HG02759 (cell line): ENCODE results near the gene PIK3R1.
"Not testable (repeated sequence)": the region's sequence is repeated elsewhere in the genome, so short reads cannot be mapped to it uniquely, and the experiment has no call there.

Source experiments
- ATAC-seq: cut with Tn5 transposase; IDR thresholded peaks from one replicate; pipeline ENCODE4 v1.9.1; 2021; ENCODE audit warnings: mild to moderate bottlenecking, moderate library complexity; ENCODE audit not compliant: unreplicated experiment

Gene PIK3R1

DNA sequence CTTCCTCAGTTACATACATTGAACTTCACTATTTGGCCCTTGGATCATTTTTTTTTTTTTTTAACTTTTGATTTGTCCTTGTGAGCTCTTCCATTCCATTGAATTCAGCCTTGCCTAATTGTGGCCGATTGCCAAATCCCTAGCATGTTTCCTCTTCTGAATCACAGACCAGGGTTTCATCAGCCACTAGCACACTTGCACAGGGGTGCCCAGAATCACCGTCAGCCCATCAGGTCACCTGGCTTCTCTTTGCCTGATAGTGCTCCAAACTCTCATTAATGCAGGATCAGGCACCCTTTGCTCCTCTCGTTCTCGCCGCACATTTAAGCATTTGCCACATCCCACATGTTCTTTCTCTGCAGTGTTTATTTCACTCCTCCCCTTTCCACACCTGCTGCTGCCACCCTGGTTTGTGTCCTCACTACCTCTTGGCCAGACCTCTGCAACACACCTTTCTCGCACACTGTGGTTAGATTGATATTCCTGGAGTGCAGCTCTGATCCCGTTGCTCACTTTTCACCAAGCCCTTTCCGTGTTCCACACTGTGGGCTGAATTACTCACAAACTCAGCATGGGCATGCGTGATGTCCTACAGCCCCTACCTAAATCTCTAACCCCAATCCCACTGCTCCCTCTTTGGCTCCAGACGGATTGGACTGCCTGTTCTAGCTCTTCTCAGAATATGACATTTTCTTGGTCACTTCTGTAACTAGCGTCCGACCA lies 9.8 kb downstream of the PIK3R1 start:
- no peak for ATAC-seq

DNA sequence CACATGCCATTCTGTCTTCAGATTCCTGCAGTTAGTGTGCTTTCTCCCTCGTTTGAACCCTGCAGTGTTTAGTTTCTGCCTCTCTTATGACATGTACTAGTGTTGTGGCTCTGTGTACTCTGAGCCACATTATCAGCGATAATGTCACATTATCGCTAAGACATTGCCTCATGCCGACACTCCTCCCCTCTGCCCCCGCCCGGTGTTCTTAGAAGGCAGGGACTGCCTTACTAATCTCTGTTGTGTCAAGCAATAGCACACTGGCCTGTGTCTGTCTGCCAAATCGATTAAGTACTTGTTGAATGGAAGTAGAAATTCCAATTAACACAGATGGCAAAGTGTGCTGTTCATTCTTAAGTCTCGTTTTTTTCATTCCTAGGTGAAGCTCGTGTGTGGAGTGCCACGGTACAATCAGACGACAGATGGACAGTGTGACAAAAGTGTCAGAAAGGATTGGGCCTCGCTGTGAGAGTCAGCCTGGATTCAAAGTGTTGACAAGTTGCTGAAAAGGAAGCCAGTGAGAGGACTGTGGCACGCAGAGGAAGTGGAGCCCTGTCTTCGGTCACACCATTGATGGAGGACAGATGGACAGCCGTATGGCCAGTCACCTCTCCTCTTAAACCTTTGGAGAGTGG lies 10.5 kb downstream of the PIK3R1 start:
- no peak for ATAC-seq

DNA sequence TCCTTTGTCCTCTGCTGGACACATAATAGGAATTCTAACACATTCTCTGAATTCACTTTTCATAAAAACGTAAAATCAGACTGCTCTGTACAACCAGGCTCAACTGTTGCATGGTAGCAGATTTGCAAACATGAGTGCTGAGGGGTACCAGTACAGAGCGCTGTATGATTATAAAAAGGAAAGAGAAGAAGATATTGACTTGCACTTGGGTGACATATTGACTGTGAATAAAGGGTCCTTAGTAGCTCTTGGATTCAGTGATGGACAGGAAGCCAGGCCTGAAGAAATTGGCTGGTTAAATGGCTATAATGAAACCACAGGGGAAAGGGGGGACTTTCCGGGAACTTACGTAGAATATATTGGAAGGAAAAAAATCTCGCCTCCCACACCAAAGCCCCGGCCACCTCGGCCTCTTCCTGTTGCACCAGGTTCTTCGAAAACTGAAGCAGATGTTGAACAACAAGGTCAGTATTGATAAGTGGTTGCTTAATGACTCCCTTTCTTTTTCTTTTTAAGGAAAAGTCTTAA lies 11.1 kb downstream of the PIK3R1 start:
- ATAC-seq, result no peak

DNA sequence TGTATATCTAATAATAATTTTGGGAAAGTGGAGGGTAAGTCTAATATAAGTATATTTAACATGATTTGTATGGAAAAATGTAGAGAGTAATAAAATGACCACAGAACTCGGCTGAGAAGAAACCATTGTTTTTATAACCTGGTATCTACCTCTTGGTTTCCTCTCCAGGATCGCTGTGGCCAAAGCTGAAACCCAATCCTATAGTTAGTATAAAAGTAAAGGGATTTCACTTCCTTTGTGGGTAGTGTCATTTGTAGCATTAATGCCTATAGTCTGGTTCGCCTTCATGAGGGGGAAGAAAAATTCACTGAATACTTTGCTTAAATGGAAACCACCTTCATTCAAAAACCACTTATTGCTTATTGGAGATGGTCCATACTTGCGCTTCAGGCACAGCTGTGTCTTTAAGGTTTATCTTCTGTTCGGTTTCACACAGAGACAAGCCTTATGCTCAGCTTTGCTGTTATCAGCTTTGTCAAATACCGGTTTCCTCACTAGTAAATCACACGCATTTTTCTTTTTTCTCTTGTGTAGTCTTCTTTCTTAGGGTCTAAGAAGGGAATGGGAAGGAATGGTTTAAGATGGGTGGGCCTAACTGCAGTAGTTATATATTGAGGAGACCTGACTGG lies 12.1 kb downstream of the PIK3R1 start:
- ATAC-seq, result no peak

DNA sequence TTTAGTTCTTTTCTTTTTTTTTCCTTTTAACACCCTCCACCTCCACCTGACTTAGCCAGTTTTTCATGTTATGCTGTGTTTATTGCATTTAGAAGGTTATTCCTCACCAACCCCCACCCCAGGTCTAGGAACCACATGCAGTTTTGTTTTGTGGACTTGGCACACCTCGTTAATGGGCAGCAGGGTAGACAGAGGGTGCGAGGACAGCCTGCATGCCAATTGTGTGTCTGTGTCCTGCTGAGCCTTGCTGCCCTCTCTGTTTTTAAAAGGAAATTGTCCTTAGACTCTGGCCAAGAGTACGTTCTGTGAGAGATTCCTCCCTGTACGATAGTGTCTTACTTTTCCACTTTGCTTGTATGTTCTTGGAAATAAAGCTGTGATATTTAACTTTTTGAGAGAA lies 13.9 kb downstream of the PIK3R1 start:
- no peak for ATAC-seq

DNA sequence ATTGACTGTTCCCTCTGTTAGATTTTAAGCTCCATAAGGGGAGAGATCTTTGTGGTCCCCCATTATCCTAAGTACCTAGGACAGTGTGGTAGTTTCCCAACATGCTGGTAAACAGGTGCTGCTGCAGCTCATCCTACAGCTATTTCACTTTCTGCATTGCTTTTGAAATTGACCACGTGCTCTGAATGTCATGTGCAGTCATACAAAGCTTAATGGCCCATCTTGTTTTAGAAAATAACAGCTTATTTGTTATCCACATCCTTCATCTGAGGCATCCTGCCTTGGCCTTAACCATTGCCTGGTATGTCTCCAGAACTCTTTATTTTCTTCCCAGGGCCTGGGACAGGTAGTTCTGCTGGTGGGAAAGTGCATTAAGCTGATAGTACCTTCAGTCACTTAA lies 14.7 kb downstream of the PIK3R1 start:
- no peak for ATAC-seq

DNA sequence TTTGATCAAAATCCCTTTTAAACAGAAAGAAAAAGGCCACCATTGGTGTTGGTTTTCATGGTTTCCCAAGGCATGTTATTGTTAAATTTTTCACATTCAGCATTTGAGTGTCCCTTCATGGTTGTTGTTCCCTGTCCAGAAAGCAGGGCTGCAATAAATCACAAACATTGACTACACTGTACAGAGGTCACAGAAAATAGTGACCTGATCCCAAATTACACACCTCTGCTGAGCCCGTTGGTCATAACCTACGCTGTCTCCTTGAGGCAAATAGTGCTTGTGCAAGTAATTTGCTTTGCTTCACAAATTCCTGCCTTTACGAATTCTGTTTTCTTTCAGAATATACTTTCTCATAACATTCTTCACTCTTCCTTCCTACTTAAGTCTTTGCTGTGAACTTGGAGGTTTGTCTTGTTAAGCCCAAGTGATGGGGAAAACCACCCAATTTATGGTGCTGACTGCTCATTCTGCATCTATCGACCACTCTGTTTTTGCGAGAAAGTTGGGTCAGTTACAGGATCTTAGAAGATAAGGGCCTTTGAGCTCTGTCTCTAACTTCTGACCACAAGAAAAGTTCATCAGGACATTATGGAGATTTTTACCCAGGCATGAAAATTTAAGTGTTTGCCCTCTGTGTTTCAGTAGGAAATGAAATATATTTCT lies 16.0 kb downstream of the PIK3R1 start:
- ATAC-seq, result no peak

DNA sequence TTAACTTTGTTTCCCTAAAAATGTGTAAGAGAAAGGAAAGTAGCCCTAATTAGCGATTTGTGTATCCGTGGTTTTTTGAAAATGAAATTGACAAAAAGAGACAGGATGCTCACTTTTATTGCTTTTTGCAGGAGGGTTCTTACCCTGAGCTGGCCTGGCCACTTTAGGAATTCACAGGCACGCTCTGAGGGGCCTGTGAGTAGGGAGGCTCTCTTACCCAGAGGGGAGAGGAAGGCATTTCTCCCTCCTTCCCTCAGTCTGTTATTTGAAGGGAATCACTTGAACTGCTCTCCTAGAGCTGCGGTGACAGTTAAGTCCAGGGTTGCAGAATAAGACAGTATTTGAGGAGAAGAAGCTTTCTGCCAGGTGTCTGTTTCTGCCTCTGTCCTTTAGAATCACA lies 16.7 kb downstream of the PIK3R1 start:
- ATAC-seq, result no peak

DNA sequence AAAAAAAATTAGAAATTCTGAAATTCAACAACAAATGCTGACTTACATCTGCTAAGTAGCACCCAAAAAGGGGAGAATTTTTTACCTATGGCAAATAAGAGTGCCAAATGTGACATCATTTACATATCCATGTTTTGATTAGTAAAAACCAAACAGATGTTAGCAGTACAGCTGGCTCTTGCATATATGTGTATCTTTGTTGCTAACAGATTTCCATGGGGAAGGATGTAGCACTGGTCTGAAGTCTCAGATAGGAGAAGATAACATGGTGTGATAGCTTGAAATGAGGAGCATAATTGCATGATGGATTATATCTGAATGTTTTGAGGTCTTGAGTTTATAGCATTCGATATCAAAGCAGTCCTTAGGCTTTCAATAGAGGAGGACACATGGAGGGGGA lies 17.5 kb downstream of the PIK3R1 start:
- ATAC-seq, result no peak

DNA sequence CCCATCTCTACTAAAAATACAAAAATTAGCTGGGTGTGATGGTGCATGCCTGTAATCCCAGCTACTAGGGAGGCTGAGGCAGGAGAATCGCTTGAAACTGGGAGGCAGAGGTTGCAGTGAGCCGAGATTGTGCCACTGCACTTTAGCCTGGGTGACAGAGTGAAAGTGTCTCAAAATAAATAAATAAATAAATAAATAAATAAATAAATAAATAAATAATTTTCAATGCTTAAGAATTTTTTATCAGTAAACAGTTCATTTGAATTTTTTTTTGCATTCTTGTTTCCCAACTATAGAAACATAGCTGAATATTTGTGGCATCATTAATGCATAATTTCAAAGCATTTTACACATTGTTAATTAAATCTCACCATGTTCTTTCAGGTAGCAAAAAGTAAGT lies 19.7 kb downstream of the PIK3R1 start:
- not testable (repeated sequence) for ATAC-seq

DNA sequence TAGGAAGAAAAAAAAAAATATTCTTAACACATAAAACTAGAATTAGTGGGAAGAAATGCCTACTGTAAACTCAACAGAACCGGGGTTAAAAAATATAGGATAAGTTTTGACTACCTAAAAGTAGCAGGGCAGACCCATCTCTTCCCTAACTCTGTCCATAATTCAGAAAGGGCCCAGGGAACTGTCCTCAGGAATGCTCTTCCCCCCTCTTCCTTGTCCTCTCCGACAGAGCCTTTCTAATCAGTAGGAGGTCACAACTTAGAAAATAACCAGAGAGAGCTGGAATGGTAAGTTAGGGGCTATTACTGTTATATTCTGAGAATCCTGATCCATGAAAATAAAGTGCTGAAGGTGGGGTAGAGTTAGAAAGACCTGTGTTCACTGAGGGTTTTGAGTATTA lies 22.2 kb downstream of the PIK3R1 start:
- ATAC-seq, result no peak

DNA sequence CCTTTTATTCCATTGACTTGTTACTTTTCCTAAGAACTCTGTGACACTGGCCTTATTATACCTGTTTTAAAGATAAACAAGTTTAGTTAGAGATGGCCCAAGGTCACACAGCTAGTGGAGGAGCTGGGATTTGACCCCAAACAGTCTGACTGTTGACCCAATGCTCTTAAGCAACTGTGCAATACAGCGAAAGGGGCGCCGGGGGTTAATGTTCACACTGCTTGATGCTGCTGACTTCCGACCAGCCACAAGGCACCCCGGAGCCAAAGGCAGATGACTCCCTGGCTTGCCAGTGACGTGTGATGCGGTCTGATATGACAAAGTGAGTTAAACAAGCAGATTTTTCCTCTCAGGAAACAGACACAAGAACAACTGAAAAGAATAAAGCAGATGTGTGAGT lies 23.9 kb downstream of the PIK3R1 start:
- ATAC-seq, result peak; percentile 98

DNA sequence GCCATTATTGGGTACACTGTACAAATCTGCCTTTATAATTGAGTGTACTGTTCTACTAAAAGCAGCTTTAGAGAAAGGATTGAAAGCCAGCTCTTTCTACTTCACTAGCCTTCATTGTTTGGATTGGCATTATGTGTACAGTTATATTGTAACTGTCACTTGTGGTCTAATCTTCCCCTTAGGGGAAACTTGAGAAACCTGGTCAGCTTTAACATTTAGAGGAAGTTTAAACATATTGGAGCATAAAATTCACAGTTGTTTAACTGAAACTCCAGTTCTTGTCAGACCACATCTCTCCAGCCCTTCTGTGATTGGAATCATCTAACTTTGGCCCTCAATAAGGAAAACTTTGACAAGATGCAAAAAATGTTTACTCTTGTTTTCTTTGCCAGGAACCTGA lies 24.6 kb downstream of the PIK3R1 start:
- ATAC-seq, result peak; percentile 56

DNA sequence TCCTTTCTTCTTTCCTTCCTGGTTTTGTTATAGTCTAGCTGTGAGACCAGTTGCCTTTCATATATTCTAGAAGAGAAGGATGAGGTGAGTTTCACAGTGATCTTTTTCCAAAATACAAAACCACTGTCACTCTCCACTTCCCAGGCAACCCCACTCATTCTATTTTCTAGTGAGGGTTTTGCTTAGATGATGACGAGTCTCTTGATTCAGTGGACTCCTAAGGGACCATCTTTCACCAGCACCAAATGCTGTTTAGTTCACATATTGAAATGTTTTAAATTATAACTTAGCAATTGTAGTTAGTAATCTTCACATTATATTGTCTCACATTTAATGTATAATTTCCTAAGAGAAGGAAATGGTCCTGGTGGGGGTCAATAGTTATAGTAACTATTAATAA lies 25.2 kb downstream of the PIK3R1 start:
- ATAC-seq, result no peak

DNA sequence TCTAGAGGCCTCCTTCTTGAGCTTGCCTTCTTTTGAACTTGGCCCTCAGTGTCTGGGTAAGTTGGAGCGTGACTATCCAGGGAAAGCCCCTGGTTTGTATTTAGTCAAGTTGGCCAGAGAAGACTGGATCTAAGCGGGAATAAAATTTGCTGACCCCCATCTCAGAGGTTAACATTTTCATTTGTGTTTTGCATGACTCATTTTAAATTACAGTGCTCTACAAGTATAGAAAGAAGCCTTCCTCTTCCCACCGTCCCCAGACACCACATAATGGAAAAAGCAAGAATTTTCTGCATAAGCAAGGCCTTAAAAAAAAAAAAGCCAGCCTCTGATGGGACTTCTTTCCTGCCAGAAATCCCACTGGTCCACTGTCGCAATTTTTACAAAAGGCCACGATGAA lies 27.2 kb downstream of the PIK3R1 start:
- no peak for ATAC-seq

DNA sequence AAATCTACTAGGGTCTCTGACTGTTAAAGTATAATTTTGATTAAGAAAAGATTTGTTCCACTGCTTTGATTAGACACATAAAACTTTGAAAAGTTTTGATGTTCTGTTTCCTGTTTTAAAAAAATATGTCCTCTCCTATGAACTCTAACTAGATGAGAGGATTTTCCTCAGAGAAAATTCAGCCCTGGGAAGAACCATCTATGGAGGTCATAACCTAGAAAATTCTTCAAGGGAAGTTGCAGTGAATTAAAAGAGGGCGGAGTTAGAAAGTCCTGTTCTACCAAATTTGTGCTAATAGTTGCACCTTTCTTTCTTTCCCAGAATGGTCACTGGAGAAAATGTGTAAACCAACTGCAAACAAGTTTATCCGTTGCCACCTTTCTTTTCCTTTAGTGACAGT lies 27.7 kb downstream of the PIK3R1 start:
- no peak for ATAC-seq

DNA sequence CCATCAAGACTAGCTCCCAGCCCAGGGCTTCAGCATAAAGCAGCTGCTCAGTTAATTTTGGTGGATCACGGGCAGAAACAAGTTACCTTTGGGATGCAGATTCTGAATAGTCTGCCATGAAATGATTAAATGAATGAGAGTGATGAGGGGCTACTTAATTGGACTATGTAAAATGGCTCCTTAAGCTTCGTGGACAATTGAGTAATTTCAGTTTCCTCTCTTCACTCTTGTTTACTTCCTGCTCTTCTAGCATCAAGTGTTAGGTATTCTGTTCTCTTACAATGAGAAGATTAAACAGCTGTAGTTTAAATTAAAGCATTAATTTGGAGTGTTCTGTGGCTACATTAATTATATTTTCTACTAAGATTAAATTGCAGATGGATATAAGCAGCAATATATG lies 28.1 kb downstream of the PIK3R1 start:
- no peak for ATAC-seq

DNA sequence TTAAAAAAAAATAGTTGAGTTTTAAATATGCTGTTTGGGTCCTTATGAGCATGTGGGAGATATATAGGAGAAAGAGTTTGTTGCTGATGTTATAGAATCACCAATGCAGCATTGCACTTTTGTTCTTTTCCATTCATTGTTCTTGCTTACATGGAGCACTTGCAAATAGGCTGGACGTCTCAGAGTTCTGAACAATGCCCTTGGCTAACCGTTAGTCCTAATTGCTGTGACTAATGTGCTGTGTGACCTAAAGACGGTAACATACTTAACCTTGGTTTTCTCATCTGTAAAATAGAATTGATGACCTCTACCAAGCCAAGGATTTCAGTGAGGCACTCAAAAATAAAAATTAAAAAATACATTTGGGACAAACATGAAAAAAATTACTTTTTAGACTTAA lies 29.8 kb downstream of the PIK3R1 start:
- no peak for ATAC-seq

DNA sequence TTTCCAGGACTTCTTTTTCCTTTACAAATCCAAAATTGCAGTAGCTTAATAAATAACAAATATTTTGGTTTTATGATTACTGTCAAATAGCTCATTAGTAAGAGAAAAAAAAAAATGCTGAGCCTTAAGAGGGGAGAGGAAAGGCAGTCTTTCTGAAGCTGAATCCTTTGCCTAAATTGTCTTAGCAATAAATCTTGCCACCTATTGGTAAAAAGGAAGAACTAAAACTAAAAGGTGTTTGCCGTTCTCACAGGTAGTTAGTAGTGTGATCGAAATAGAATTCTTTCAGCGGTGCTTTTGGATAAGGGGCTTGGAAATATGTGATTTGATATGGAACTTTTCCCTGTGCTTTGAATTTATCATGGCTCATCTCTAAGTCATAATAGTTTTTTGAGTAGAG lies 31.2 kb downstream of the PIK3R1 start:
- ATAC-seq, result no peak

DNA sequence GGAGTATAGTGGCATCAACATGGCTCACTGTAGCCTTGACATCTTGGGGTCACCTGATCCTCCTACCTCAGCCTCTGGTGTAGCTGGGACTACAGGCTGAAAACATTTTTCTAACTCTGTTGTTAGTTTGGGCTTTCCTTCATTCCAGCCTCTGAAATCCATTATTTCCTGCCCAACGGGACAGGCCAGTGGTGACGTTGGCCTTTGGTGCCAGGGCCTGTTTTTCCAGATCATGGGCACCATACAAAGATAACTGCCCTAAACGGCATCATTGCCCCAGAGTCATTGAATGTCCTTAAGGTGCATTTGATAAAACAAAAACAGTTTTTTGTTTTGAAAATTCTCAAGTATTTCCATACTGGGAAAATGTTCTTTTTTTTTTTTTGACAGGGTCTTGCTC lies 32.1 kb downstream of the PIK3R1 start:
- no peak for ATAC-seq

DNA sequence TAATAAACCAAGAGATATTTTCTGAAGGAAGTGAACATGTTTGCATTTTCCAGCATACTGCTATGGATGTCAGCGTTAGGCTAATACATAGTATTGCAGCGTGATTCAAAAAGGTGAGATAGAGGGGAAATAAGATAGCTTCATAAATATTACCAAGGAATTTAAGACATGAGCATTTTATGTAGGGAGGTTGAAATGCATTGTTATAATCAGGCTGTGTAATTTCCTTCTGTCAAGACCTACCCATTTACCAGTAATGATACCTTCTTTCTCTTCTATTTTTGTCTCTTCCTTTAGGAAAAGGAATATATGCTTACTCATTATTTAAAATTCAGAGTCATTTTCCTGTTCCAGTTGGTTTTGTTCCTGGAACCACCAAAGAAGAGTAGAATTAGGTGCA lies 33.3 kb downstream of the PIK3R1 start:
- no peak for ATAC-seq

DNA sequence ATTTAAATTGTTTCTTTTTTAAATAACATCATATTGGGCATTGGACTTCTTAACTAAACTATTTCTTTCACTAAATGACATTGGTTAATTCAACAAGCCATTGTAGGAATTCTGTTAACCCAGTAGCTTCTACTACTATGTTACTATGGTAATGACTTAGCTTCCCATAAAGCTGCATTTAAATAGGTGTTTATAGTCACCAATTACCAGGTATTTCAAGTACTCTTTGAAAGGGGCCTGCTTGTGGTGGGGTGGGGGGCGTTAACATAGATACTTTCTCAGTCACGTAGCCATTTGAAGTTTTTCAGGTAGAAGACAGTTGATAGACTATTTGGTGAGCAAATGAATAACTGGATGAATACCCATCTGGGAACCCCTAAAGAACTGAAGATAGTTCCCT lies 34.0 kb downstream of the PIK3R1 start:
- no peak for ATAC-seq
